GM18861 (cell line): ENCODE data around the gene RGS7BP.
"Not testable (repeated sequence)": the region's sequence is repeated elsewhere in the genome, so short reads cannot be mapped to it uniquely, and the experiment has no call there.

ENCODE experiments used
- ATAC-seq: cut with Tn5 transposase; IDR thresholded peaks from one replicate; pipeline ENCODE4 v1.9.1; 2021; ENCODE audit not compliant: unreplicated experiment

RGS7BP gene

DNA sequence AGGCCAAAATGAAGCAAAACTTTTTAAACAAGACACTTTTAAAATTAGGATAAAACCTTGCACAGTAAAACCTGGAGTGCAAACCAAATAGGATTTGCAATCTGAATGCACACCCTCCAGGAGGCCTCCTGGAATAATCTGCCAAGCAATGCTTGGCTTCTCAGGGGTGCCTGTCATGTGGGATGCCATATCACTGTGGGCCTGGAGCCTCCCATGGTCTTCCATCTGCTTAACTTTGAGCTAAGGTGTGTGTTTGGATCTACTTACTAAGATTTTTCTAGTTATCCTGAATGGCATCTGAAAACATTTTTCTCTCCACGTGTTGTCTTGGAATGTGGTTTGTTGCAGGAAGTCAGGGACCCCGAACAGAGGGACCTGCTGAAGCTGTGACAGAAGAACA is 52.1 kb downstream of the RGS7BP start:
- no peak for ATAC-seq

DNA sequence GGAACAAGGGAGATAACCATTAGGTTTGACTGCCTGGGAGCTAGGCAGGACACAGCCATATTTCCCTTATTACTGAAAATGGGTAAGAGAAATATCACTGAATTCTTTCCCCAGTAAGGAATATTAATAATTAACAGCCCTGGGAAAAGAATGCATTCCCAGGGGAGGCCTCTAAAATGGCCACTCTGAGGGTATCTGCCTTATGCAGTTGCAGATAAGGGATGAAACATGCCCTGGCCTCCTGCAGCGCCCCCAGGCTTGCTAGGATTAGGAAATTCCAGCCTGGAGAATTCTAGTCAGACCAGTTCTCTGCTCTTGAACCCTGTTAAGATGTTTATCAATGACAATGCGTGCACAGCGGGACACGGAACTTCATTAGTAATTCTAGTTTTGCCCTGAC is 52.8 kb downstream of the RGS7BP start:
- not testable (repeated sequence) for ATAC-seq

DNA sequence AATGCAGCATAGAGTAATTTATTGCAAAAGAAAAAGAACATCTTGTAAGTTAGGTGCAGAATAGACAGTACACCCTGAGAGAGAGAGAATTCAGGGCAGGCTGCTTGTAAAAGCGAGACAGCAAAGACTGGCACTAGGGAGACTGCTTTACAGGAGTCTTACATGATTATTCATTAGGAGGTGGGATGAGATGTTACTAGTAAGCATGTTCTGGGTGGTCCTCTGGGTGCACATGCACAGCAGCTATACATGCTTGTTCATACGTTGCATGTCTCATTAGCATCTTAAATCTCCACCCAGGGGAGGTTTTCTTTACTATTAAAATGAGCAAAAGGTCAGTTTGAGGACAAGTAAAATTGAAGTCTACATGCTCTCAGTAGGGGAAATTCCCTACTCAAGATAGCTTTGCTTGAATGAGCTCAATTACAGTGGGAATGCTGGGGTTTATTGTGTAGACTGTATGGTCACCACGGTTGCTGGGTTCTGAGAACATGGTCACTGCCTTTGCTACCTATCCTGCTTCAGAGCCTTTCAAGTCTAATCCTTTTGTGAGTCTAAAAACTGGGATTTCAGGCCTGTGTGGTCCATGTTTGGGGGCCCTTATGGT is 60.6 kb downstream of the RGS7BP start:
- no peak for ATAC-seq

DNA sequence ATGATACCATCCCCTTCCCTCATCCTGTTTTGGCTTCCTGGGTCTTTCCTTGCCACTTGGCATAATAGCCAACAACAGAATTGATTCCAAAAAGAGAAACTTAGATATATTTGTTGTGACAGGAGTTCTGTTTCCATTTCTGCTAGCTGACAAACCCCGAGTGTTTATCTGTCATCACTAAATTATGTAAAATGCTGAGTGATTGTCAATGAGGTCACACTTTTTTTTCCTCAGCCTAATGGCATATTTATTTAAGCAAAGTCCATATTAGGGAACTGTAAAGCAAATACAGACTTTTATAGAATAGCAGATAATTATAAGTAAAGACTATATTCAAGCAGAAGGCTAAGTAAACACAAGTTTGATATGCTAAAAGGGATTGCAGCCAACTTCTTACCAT is 64.0 kb downstream of the RGS7BP start:
- ATAC-seq = no peak

DNA sequence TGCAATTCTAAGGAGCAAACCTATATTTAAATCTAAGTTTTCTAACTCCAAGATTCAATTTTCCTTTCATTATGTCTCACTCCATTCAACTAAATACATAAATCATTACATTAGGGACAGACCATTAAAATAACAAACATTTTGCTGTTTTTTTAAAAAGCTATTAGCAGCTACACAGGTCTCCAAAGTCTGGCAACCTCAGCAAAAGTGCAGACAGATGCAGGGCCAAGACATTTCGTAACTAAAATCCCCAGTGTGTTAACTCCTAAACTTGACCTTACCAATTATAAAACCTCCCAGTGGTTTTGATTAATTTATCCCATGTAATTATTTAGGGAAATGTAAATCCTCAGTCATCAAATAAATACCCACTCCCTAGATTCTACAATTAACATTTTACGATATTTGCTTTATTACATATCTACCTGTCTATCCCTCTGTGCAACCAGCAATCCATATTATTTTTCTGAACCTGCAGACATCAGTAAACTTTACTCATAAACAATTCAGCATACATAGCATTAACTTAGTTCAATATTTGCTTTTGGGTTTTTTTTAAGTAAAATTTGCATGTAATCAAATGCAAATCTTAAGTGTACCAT is 64.7 kb downstream of the RGS7BP start:
- ATAC-seq = no peak

DNA sequence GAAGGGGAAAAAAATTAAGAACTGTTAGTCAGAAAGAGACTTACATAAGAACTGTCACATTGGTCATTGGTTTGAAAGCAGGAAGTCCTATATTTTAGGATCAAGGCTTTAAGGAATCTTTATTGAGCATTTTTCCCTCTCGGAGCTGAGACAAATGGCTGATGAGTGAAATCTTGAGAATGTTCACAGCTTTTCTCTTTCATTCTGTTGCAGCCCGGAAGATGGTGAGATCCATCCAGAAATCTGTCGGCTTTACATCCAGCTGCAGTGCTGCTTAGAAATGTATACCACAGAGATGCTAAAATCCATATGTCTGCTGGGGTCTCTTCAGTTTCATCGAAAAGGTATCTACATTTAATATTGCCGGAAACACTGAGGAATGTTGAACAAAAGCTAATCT is 69.7 kb downstream of the RGS7BP start:
- ATAC-seq = no peak

DNA sequence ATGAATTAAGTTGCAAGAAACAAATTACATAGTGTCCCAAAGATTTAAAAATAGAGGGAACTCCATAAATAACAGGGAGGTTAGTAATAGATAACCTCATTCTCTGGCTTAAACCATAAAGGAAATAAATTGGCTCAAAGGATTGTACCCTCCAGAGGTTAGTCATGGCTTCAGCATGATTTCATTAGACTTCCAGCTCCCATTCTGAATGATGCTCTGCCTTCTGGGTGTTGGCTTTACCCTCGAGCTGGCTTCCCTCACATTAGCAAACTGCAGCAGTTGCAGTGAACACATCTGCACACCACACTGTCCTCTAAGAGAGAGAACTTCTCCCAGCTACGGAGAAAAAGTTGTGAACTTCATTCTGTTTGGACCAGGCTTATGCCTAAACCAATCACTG is 70.4 kb downstream of the RGS7BP start:
- no peak for ATAC-seq

DNA sequence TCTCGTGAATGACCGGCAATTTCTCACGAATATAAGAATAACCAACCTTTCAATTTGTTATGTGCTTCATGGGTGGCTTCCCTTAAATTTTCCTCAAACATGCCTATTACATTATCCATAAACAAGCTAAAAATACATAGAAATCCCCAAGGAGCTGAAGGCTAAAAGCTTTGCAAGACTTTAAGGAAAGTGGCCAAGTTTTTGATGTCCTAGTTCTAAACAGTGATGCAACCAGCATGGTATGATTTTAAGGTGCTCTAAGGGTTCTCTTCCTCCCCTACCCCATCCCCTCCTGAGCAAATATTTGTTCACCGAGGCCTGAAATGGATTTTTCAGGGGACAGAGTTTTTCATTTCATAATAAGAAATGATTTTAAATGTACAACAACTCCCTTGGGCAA is 79.8 kb downstream of the RGS7BP start:
- ATAC-seq = no peak

DNA sequence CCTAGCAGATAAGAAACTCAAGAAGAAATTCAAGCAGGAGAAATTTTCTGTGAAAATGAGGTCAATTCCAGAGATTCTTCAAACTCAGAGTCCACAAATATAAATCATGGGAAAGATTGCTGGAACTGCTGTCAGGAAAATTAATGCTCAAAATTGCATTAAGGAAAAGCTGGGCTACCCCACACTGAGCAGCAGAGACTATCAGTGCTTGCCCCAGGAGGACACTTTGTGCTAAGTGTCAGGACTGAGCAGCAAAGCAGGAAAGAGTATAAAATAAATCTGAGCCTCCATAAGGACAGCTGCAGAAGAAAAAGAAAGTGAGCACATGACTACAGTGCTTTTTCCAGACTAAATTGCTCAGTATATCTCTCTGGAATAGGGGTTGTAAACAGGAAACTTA is 81.6 kb downstream of the RGS7BP start:
- no peak for ATAC-seq

DNA sequence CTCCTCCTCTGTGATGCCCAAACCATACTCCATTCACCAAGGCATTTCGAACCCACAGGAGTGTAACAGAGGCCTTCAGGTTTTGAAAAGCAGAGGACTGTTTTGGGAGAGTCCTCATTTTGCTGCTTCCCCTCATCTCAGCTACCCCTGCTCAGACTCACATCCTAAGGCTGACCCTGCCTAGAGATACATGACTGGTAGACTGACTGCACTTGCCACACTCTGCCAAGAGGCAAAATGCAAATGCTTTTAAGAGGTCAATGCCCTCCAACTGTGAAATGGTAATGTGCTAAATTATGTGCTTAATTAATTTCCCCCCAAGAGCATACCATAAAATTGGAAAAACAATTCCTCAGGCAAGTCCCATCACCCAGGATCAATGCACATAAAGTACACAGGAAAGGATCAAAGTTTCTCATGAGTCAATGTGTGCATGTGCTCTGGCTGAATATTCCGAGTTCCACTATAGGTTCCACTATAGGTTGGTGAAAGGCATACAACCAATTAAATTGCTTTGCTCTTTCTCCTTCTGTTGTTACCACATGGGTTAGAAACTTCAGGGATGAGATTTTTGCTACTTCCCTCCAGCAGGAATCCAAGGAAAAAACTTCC is 87.0 kb downstream of the RGS7BP start:
- ATAC-seq = no peak

DNA sequence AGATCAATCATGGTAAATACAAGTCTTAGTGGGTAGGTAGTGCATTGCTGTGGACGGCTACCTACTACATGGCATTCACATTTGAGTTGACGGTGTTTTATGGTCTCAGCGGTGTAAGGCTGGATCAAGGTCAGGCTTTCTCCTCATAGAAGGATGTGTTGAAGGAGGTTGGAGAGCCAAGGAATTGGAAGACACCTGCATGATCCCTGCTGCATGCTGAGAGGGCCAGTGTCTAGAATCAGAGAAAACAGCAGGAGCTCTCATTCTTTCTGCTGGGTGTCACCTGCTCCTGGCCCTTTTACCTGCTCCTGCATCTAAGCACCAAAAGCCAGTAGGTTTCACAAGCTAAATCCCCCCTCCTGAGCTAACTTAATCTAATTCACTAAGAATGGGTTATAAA is 88.2 kb downstream of the RGS7BP start:
- no peak for ATAC-seq

DNA sequence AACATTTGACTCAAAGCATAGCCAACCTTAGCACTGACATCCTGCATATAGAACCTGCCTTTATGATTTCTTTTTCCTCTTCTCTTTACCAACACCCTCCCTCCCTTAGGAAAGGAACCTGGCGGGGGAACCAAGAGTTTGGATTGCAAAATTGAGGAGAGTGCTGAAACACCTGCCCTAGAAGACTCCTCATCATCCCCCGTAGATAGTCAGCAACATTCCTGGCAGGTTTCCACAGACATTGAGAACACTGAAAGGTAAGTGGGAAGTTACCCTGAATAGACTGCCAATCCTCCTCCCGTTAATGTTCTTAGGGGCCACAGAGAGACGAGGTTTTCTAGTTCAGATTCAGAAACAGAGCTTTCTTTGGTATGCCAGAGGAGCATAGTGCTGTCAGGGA is 88.8 kb downstream of the RGS7BP start:
- no peak for ATAC-seq

DNA sequence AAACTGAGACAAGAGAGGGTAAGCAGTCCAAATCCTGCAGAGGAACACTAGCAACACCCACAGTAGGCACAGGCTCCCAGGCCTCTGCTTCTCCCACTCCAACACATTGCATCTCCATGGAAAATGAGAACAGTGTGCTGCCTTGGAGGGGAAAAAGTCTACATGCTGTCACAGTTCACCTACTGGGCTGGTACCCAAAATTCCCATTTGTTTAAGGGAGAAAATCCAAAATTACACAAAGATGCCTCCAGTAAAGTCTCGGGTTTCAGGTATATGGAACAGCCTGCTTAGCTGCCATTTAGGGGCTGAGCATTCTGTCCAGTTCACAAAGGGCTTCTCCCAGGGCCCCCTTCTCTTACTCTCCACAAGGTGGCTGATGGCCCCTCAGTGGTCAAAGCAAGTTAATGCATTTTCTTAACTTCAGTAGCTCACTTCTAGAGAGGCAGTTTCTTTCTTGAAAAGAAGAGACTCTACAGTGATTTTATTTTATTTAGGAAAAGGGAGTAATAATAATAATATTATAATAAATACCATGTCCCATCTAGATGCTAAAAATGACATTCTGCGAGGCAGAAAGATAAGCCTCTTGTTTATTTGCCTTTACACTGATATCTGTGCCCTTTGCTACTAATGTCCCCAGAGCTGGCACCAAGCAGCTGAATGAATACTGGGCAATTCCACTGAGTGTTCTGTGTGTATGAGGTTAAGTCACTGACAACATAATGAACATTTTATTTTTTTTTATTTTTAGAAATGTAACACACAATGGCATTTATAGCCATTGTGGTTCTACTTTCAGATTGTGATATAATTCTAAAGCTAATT is 89.4 kb downstream of the RGS7BP start:
- no peak for ATAC-seq

DNA sequence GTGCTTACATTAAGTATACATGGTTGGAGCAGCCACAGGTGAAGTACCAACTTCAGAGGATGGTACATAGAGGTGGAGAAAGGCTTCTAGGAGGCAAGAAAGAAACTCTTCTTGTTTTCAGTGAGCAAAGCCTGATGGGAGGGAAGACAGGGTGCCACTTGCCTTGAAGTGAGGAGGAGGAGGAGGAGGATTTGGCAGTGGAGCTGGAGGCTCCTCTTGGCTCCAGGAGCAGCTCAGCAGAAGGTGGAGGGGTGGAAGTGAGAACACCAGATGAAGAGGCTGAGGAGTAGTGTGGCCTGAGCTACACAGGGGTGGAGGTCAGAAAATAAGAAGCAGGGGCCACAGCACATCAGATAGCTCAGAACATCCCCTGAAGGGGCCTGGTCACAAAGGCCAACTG is 93.4 kb downstream of the RGS7BP start:
- ATAC-seq = no peak

DNA sequence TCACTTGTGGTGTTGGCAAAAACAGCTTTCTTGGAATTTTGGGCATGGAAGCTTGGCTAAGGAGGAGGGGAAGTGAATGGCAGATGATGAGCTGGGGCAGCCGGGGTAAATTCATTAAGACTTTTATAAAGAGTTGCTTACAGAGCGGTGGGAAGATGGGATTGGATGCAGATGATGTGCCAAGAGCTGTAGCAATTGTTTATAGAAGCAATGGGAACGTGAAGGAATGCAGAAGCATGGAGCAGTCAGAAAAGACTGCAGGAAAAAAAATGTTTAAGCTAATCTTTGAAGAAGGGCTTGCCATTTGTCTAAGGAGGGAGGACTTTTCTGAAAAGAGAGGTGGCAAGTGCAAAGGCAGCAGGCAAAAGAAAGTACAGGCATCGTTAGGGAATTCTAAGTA is 97.9 kb downstream of the RGS7BP start:
- no peak for ATAC-seq

DNA sequence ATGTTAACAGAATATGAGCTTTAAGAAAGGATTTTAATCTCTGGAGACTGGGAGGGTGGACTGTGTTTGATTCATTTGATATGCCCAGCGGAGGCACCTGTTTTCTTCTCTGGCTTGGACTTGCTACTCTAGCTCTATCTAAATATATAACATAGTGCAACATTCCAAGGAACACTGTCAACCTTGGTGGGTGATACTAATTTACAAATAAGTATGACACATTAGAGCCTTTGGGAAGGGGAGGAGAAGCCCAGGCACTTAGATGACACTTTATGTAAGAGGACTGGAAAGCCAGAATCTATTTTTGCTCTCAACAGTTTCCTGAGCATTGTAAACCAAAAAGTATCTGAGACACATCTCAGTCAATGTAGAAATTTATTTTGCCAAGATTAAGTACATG is 101.1 kb downstream of the RGS7BP start:
- ATAC-seq = no peak

DNA sequence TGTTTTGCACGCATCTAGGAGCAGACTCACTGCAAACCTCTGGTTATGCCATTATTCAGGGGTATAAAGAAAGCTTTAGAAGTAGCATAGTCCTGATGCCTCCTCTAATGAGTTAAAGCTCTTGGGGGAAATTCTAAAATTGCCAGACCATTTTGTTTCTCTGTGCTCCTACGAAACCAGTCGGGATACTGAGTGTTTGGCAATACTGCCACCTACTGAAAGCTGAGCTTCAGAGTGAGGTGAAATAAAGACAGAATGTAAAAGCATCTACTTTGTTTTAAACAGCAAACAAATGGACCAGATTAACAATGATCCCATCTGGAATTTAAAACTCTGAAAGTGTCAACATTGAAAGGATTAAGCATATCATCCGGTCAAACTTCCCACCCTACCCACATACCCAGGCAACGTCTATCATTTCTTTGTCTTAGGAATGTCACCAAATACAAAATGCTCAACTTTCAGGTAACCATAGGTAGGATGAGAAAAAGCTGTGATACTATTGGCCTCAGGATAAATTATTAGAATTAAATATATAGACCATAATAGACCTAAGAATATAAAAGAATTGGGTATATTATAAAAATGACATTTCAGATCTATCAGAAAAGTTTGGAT is 106.6 kb downstream of the RGS7BP start:
- ATAC-seq = peak; percentile 28

DNA sequence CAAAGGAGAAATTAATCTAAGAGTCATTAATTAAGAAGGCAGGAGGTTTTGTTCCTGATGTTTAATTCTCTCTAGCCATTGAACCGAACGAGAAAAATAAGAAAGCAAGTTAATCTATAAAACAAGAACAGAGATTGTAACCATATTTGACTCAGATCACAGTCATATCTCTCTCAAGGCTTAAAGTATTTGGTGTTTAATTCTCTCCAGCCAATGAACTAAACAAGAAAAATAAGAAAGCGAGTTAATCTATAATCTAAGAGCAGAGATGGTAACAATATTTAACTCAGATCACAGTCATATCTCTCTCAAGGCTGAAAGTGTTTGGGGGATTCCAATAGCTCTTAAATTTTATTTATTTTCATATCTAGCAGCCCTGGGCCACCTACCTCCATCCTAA is 110.1 kb downstream of the RGS7BP start:
- ATAC-seq = peak; percentile 95

DNA sequence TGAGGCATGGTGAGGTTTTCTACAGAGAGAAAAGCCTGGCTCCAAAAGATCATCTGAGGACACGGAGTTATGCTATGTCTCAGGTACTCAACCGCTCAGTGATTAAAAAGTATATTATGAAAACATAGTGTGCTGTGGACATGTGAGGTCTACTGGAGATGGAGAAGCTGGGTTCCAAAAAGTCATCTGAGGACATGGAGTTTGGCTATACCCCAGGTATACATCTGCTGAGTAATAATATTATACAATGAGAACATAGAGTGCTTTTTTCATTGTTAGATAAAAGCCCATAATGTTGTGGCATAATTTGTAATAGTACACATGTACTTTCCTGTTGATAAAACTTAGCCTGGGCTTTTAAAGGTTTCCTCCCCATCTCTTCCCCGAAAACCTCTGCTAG is 113.8 kb downstream of the RGS7BP start:
- no peak for ATAC-seq

DNA sequence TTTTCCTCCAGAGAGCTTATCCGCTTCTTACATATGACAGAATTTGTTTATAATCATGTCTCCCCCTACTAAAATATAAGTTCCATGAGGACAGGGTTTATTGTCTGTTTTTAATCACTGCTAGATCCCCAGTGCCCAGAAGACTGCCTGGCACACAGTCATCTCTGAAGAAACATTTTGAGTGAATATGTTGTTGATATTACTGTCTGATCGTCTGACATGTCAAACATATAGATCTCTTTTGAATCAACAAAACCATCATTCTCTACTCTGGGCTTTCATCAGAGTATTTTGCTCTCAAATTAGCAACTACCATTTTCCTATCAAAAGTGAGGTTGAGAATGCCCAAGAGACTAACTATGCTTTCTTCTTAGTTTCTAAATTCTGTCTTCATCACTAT is 117.2 kb downstream of the RGS7BP start:
- ATAC-seq = peak; percentile 55

DNA sequence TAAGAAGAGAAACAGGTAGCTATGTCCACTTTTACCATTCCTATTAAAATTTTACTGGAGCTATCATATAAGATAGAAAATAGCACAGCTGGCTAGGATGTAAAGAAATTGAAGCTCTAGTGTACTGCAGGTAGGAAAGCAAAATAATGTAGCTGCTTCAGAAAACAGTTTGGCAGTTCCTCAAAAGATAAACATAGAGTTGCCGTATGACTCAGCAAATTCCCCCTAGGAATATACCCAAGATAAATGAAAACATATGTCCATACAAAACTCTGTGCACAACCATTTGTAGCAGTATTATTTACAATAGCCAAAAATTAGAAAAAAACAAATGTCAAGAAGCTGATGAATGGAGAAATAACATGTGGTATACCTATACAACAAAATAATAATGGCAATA is 119.9 kb downstream of the RGS7BP start:
- no peak for ATAC-seq

DNA sequence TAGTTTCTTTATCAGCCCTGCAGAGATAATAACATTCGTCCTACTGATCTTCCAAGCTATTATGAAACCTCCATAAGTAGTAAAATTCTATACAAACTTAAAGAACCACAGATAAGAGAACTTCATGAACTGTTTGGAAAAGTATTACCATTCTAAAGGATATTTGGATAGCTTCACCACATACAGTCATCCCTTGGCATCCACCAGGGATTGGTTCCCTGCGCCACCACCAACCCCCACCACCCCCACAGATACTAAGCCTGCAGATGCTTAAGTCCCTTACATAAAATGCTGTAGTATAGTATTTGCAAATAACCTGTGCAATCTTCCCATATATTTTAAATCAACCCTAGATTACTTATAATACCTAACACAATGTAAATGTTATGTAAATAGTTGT is 123.1 kb downstream of the RGS7BP start:
- no peak for ATAC-seq
